ENCODE results near the gene RUNDC3A. TPM values are rescaled to one million over a fixed set of nuclear protein-coding genes. Genes with fewer than 3 reads are reported as not detected.

The RUNDC3A gene
- total and polyA plus RNA-seq, 2 of the 13 experiments (the other 11 are each of a cell fraction or from before 2014, with no cell fraction given), result 0.25 TPM; not detected in 1

- TF ChIP-seq HMGA1 (CRISPR knock-in tag; conservative IDR thresholded peaks at IDR 0.05) (no peak), TAF15 (IDR thresholded peaks at IDR 0.05; ENCODE audit: low read depth, low read length, poor library complexity, severe bottlenecking) (no peak), SP1 (IDR thresholded peaks at IDR 0.05) (no peak), SP1 (CRISPR knock-in tag; IDR thresholded peaks at IDR 0.05) (peak; percentile 98), ZNF292 (CRISPR knock-in tag; IDR thresholded peaks at IDR 0.05; ENCODE audit: borderline replicate concordance, low read depth) (no peak), ZNF546 (CRISPR knock-in tag; conservative IDR thresholded peaks at IDR 0.05) (peak; percentile 79; the same call in 1 of the 2 replicates), CCAR2 (optimal IDR thresholded peaks at IDR 0.05; ENCODE audit: low read depth, low read length) (no peak), HNF1A (IDR thresholded peaks at IDR 0.05; ENCODE audit: low read depth) (no peak), HNF1A (CRISPR knock-in tag; IDR thresholded peaks at IDR 0.05; ENCODE audit: borderline replicate concordance) (peak; percentile 36; the same call in 1 of the 2 replicates), MLLT10 (CRISPR knock-in tag; IDR thresholded peaks at IDR 0.05) (no peak), MXD3 (CRISPR knock-in tag; IDR thresholded peaks at IDR 0.05) (peak; percentile 58; the same call in 1 of the 2 replicates), ZNF253 (CRISPR knock-in tag; IDR thresholded peaks at IDR 0.05; ENCODE audit: borderline replicate concordance) (0 out of 2 replicates have a peak, but pooled peaks have one; percentile 65), ZNF652 (CRISPR knock-in tag; IDR thresholded peaks at IDR 0.05; ENCODE audit: borderline replicate concordance, low read depth) (no peak), PRDM15 (CRISPR knock-in tag; IDR thresholded peaks at IDR 0.05) (no peak)
- TF ChIP-seq, protein P1, sequence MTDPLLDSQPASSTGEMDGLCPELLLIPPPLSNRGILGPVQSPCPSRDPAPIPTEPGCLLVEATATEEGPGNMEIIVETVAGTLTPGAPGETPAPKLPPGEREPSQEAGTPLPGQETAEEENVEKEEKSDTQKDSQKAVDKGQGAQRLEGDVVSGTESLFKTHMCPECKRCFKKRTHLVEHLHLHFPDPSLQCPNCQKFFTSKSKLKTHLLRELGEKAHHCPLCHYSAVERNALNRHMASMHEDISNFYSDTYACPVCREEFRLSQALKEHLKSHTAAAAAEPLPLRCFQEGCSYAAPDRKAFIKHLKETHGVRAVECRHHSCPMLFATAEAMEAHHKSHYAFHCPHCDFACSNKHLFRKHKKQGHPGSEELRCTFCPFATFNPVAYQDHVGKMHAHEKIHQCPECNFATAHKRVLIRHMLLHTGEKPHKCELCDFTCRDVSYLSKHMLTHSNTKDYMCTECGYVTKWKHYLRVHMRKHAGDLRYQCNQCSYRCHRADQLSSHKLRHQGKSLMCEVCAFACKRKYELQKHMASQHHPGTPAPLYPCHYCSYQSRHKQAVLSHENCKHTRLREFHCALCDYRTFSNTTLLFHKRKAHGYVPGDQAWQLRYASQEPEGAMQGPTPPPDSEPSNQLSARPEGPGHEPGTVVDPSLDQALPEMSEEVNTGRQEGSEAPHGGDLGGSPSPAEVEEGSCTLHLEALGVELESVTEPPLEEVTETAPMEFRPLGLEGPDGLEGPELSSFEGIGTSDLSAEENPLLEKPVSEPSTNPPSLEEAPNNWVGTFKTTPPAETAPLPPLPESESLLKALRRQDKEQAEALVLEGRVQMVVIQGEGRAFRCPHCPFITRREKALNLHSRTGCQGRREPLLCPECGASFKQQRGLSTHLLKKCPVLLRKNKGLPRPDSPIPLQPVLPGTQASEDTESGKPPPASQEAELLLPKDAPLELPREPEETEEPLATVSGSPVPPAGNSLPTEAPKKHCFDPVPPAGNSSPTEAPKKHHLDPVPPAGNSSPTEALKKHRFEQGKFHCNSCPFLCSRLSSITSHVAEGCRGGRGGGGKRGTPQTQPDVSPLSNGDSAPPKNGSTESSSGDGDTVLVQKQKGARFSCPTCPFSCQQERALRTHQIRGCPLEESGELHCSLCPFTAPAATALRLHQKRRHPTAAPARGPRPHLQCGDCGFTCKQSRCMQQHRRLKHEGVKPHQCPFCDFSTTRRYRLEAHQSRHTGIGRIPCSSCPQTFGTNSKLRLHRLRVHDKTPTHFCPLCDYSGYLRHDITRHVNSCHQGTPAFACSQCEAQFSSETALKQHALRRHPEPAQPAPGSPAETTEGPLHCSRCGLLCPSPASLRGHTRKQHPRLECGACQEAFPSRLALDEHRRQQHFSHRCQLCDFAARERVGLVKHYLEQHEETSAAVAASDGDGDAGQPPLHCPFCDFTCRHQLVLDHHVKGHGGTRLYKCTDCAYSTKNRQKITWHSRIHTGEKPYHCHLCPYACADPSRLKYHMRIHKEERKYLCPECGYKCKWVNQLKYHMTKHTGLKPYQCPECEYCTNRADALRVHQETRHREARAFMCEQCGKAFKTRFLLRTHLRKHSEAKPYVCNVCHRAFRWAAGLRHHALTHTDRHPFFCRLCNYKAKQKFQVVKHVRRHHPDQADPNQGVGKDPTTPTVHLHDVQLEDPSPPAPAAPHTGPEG (CRISPR knock-in tag; IDR thresholded peaks at IDR 0.05), result peak; percentile 76; the same call in 1 of the 2 replicates
These were observed 16.3 kb downstream of the RUNDC3A start, which contains the start of gene SLC25A39 (continued) for GRCh38 chr17:44324571-44325275.
